SU-DHL-6 (cell line): ENCODE results near the gene WAS.

ENCODE experiments used
- EZH2phosphoT487 ChIP-seq: fragments of 200-600 bp; sonication (generic), shearing (Covaris generic); conservative IDR thresholded peaks from 2 replicates; pipeline ENCODE4 v1.6.1; 2018; ENCODE audit warnings: mild to moderate bottlenecking, antibody characterized with exemption, low read length, moderate library complexity, mixed read lengths
- TF ChIP-seq, protein P1 (sequence below): fragments of 200-600 bp; sonication (generic); IDR thresholded peaks from one replicate; pipeline ENCODE4 v1.5.1; 2017; ENCODE audit warnings: antibody characterized with exemption, mild to moderate bottlenecking, low read length, moderate library complexity; ENCODE audit not compliant: insufficient read depth, poor library complexity, severe bottlenecking

DNA sequence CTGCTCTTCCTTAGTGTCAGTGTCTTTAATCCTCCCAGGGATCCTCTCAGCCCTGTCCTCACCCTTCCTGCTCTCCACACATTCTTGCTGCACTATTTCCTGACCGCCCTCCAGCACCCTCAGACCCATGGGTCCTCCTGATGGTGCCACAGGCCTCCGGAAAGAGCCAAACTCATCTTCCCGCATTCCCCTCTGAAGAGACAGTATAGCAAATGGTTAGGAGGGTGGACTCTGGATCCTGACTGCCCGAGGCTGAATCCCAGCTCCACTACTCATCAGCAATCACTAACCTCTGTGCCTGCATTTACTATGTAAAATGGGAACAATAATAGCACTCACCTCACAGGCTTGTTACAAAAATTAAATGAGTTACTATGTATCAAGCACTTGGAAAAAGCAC, 19.1 kb downstream of the WAS start:
- TF ChIP-seq, protein P1, sequence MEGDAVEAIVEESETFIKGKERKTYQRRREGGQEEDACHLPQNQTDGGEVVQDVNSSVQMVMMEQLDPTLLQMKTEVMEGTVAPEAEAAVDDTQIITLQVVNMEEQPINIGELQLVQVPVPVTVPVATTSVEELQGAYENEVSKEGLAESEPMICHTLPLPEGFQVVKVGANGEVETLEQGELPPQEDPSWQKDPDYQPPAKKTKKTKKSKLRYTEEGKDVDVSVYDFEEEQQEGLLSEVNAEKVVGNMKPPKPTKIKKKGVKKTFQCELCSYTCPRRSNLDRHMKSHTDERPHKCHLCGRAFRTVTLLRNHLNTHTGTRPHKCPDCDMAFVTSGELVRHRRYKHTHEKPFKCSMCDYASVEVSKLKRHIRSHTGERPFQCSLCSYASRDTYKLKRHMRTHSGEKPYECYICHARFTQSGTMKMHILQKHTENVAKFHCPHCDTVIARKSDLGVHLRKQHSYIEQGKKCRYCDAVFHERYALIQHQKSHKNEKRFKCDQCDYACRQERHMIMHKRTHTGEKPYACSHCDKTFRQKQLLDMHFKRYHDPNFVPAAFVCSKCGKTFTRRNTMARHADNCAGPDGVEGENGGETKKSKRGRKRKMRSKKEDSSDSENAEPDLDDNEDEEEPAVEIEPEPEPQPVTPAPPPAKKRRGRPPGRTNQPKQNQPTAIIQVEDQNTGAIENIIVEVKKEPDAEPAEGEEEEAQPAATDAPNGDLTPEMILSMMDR = no peak
- TF ChIP-seq EZH2phosphoT487 = no peak
